Hepatocyte (in vitro differentiated cells): Measurements from ENCODE around the gene NRXN2. TPM values are rescaled to one million over a fixed set of nuclear protein-coding genes. Genes with fewer than 3 reads are reported as not detected.

ENCODE experiments used
- DNase-seq: peaks from one replicate; pipeline ENCODE4 v3.0.0-alpha.2; 2016; ENCODE audit warnings: low spot score
- H2AFZ ChIP-seq: fragments of 200-600 bp; sonication (generic); 2 replicates; pipeline ENCODE4 v1.6.0; 2016; ENCODE audit warnings: antibody characterized with exemption, mild to moderate bottlenecking
- H3K27ac ChIP-seq: fragments of 200-600 bp; sonication (generic); 2 replicates; pipeline ENCODE4 v1.5.1; 2016; ENCODE audit warnings: mild to moderate bottlenecking
- H3K27me3 ChIP-seq: fragments of 200-600 bp; sonication (generic); 2 replicates; pipeline ENCODE4 v1.6.1; 2016
- H3K36me3 ChIP-seq: fragments of 200-600 bp; sonication (generic); replicated peaks from 2 replicates; pipeline ENCODE4 v1.5.1; 2016; ENCODE audit warnings: low read depth; ENCODE audit not compliant: insufficient read depth
- H3K4me1 ChIP-seq: fragments of 200-600 bp; sonication (generic); 2 replicates; pipeline ENCODE4 v1.5.1; 2016; ENCODE audit warnings: mild to moderate bottlenecking, moderate library complexity; ENCODE audit not compliant: insufficient read depth
- H3K4me2 ChIP-seq: fragments of 200-600 bp; sonication (generic); 2 replicates; pipeline ENCODE4 v1.6.0; 2016
- H3K4me3 ChIP-seq: fragments of 200-600 bp; sonication (generic); 2 replicates; pipeline ENCODE4 v1.5.1; 2016; ENCODE audit warnings: mild to moderate bottlenecking
- H3K79me2 ChIP-seq: fragments of 200-600 bp; sonication (generic); 2 replicates; pipeline ENCODE4 v1.6.0; 2017; ENCODE audit warnings: mild to moderate bottlenecking
- H3K9me2 ChIP-seq: fragments of 200-600 bp; sonication (generic); replicated peaks from 2 replicates; pipeline ENCODE4 v1.6.0; 2017; ENCODE audit warnings: mild to moderate bottlenecking; ENCODE audit not compliant: insufficient read depth
- H3K9me3 ChIP-seq: fragments of 200-600 bp; sonication (generic); 2 replicates; pipeline ENCODE4 v1.5.1; 2016; ENCODE audit warnings: low read depth, mild to moderate bottlenecking
- H4K20me1 ChIP-seq: fragments of 200-600 bp; sonication (generic); 2 replicates; pipeline ENCODE4 v1.6.0; 2016; ENCODE audit warnings: mild to moderate bottlenecking; ENCODE audit not compliant: insufficient read depth, poor library complexity, severe bottlenecking
- EZH2 ChIP-seq: fragments of 200-600 bp; sonication (generic); IDR thresholded peaks from 2 replicates; pipeline ENCODE4 v1.6.1; 2016; ENCODE audit warnings: antibody characterized with exemption, mild to moderate bottlenecking, borderline replicate concordance
- EZH2phosphoT487 ChIP-seq: fragments of 200-600 bp; sonication (generic); IDR thresholded peaks from one replicate; pipeline ENCODE4 v1.6.1; 2018; ENCODE audit warnings: antibody characterized with exemption, mild to moderate bottlenecking, low read depth, moderate library complexity; ENCODE audit not compliant: unreplicated experiment, severe bottlenecking
- WGBS: methylation state at CpG from one replicate; pipeline ENCODE4 v1.1.6; 2016; ENCODE audit warnings: low lambda C conversion rate; ENCODE audit errors: missing lambda C conversion rate; 5-methylcytosine and 5-hydroxymethylcytosine counted together
- polyA plus RNA-seq: library from polyadenylated mRNA; unstranded; fragments of >200 nt; fragmentation: Nextera tagmentation; extraction: Ambion mirVana; gene quantifications from 2 replicates; pipeline ENCODE4 v1.2.1, GENCODE V29; 2016
- total RNA-seq: library from RNA; depleted of rRNA; stranded (reverse); fragments of >200 nt; gene quantifications from 2 replicates; pipeline ENCODE4 v1.2.3, GENCODE V29; 2014
- TF ChIP-seq, protein P1 (sequence below): fragments of 200-600 bp; sonication (generic); IDR thresholded peaks from 2 replicates; pipeline ENCODE4 v1.5.1; 2016; ENCODE audit warnings: antibody characterized with exemption, mild to moderate bottlenecking; ENCODE audit not compliant: poor library complexity

The NRXN2 gene
- total and polyA plus RNA-seq, 2 experiments from 2014 or later, result 0.83 to 1.7 TPM

DNA sequence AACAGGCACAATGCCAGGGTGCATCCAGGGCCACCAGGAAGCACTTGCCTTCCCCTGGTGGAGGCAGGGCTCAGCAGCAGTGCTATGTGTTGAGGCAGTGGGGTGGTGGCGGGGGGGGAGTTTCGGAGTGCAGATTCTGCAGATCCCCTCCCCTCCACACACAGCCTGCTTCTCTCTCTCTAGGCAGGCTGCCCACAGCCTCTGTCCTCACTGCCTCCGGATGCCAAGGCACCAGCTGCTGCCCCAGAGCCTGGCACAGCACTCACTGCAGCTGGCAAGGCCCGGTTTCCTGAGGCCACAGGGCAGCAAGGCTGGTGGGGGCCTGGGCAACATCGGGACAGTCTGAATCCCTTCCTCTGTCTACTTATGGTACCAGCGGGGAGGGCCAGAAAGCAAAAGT lies 35.8 kb downstream of the NRXN2 start:
- 90% methylated on average over 6 of the region's 6 CpGs for WGBS

DNA sequence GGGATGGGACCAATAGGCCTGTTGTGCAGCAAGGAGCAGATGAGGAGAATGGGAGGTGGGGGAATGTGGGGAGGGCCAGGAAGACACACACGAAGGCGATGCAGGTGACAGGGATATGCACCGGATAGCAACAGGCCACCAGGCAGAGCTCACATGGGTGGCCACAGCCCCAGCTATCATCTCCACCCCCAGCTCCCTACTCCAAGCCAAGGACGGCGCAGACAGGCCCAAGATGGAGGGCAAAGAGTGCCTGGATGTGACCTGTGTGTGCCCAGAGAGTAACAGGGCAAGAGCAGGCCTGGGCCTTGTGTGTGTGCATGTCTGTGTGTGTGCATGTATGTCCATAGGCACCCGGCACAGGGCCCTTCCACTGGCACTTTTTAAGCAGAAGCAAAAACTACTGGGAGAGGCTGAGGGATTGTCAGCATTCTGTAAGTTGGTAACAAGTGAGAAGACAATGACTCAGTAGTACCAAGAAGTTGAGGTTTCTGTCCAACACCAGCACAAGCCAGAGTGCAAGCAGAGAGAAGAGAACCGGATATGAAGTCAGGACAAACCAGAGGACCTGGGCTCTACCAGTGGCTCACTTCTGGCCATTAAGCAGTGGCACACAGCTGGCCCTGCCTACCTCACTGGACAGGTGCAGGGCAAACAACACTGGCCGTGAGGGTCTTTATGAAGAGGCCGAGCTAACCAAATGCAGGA lies 36.4 kb downstream of the NRXN2 start:
- no peak for TF ChIP-seq EZH2phosphoT487
- TF ChIP-seq, protein P1, sequence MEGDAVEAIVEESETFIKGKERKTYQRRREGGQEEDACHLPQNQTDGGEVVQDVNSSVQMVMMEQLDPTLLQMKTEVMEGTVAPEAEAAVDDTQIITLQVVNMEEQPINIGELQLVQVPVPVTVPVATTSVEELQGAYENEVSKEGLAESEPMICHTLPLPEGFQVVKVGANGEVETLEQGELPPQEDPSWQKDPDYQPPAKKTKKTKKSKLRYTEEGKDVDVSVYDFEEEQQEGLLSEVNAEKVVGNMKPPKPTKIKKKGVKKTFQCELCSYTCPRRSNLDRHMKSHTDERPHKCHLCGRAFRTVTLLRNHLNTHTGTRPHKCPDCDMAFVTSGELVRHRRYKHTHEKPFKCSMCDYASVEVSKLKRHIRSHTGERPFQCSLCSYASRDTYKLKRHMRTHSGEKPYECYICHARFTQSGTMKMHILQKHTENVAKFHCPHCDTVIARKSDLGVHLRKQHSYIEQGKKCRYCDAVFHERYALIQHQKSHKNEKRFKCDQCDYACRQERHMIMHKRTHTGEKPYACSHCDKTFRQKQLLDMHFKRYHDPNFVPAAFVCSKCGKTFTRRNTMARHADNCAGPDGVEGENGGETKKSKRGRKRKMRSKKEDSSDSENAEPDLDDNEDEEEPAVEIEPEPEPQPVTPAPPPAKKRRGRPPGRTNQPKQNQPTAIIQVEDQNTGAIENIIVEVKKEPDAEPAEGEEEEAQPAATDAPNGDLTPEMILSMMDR, result no peak
- no peak for TF ChIP-seq EZH2
- H3K4me2 ChIP-seq, result no peak overlapping the region

More for the DNA sequence above, 35.8 kb downstream of the NRXN2 start:
- Histone ChIP-seq H3K79me2 (no peaks in the 10 kb centered on the region), H3K4me2 (no peak overlapping the region), H3K4me1 (no peaks in the 10 kb centered on the region), H2AFZ (no peak overlapping the region), H3K27me3 (peaks cover 12% of the 10 kb centered on the region), H3K9me2 (no peaks in the 10 kb centered on the region), H3K36me3 (no peaks in the 10 kb centered on the region), H3K4me3 (no peak overlapping the region), H3K9me3 (no peaks in the 10 kb centered on the region), H3K27ac (no peak overlapping the region), H4K20me1 (no peaks in the 10 kb centered on the region)
- no peak for DNase-seq
- TF ChIP-seq EZH2phosphoT487 (no peak), EZH2 (no peak)
- TF ChIP-seq, protein P1, result no peak

DNA sequence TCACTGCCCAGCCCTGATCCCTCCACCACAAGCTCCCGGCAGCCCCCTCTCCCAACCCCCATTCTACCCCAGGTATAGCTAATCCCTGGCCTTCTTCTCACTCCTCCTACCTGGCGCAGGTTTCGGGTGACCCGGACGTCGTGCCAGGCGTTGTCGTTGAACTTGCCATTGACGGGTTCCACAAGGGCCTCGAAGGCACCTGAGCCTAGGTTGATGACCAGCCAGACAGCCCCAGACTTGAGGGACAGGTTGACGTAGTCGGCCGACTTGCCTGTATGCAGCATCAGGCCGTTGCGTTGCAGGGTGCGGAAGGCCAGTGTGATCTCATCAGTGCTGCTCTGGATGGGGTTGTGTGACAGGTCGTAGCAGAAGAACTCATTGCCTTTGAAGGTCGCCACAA lies 37.5 kb downstream of the NRXN2 start:
- Histone ChIP-seq H3K27ac (no peak overlapping the region), H3K9me3 (no peaks in the 10 kb centered on the region), H3K4me1 (no peaks in the 10 kb centered on the region), H2AFZ (no peak overlapping the region), H3K36me3 (no peaks in the 10 kb centered on the region), H3K9me2 (no peaks in the 10 kb centered on the region), H3K27me3 (no peaks in the 10 kb centered on the region), H3K4me2 (no peak overlapping the region), H4K20me1 (no peaks in the 10 kb centered on the region), H3K79me2 (no peaks in the 10 kb centered on the region), H3K4me3 (no peak overlapping the region)
- WGBS, result 88% methylated on average over 18 of the region's 18 CpGs
- TF ChIP-seq EZH2, result no peak
- TF ChIP-seq EZH2phosphoT487, result no peak
- TF ChIP-seq, protein P1, result no peak
- no peak for DNase-seq

More for the DNA sequence above, 36.4 kb downstream of the NRXN2 start:
- DNase-seq, result no peak
- Histone ChIP-seq H3K4me1 (no peaks in the 10 kb centered on the region), H3K9me3 (no peaks in the 10 kb centered on the region), H3K36me3 (no peaks in the 10 kb centered on the region), H3K27me3 (peaks cover 6% of the 10 kb centered on the region), H3K27ac (no peak overlapping the region), H4K20me1 (no peaks in the 10 kb centered on the region), H3K79me2 (no peaks in the 10 kb centered on the region), H2AFZ (no peak overlapping the region), H3K4me3 (no peak overlapping the region), H3K9me2 (no peaks in the 10 kb centered on the region)
- WGBS, result 92% methylated on average over 9 of the region's 9 CpGs

DNA sequence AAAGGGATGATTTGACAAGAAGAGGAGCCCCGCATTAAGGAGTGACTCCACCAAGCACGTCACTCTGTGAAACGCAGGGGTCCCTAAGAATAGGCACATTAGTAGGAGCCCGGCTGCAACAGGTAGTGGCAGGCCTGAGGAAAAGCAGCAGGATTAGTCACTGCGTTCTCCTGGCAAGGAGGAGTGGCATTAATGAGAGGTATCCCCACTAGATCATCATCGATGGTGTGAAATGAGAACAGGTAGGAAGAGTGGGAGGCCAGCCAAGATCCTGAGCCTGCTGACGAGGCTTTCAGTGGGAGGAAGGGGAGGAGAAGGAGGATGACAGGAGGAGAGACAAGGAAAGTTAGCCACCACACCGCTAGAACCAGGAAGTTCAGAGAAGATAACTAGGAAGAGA lies 38.6 kb downstream of the NRXN2 start:
- Histone ChIP-seq H4K20me1 (no peaks in the 10 kb centered on the region), H3K4me2 (no peak overlapping the region), H3K4me3 (no peak overlapping the region), H2AFZ (no peak overlapping the region), H3K79me2 (no peaks in the 10 kb centered on the region), H3K36me3 (no peaks in the 10 kb centered on the region), H3K9me2 (no peaks in the 10 kb centered on the region), H3K9me3 (no peaks in the 10 kb centered on the region), H3K4me1 (no peaks in the 10 kb centered on the region), H3K27me3 (no peaks in the 10 kb centered on the region), H3K27ac (no peak overlapping the region)
- TF ChIP-seq EZH2 (no peak), EZH2phosphoT487 (no peak)
- TF ChIP-seq, protein P1, result no peak
- 73% methylated on average over 8 of the region's 8 CpGs for WGBS
- no peak for DNase-seq
